ENCODE data around the gene PADI3. TPM values are rescaled to one million over a fixed set of nuclear protein-coding genes. Genes with fewer than 3 reads are reported as not detected.

Gene PADI3
- total and polyA plus RNA-seq, 4 experiments from 2014 or later, result not detected

DNA sequence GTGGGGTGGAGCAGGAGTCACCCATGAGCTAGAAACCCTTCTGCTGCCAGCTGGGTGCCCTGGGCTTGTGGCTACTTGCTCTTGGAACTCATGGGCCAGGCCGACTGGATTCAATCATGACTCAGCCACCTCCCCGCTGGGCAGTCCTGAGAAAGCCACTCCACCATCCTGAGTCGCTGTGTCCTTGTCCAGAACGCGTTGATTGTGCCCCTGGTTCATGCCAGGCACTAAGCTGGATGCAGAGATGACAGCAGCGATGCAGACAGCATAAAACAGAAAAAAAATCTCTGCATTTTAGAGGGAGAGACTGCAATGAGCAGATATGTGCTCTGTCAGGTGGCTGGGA lies 33.4 kb upstream of the PADI3 start:
- no peak overlapping the region for H3K4me3 Mint-ChIP-seq
- ChIA-PET POLR2A (ENCODE audit: partially characterized antibody) (no interaction called here), CTCF (ENCODE audit: partially characterized antibody) (no interaction called here)
- no peak overlapping the region for H3K27ac Mint-ChIP-seq
- Histone ChIP-seq H3K36me3 (ENCODE audit: insufficient read depth, low read length) (no peaks in the 10 kb centered on the region), H3K27ac (ENCODE audit: low read depth, low read length) (no peak overlapping the region), H3K4me1 (ENCODE audit: insufficient read depth, low read length) (peaks cover 29% of the 10 kb centered on the region), H3K9me3 (ENCODE audit: control insufficient read depth in 1 of 2, low read length in 2 of 2) (no peaks in the 10 kb centered on the region), H3K27me3 (ENCODE audit: insufficient read depth, low read length) (peaks cover 9% of the 10 kb centered on the region), H3K4me3 (ENCODE audit: low read length in 2 of 2) (no peak overlapping the region)
- H3K9me3 Mint-ChIP-seq, result no peaks in the 10 kb centered on the region
- intact Hi-C loops (cut with micrococcal nuclease), result no loop called here
- peaks cover 14 to 40% (median 27%) of the 10 kb centered on the region in 4 donors for H3K4me1 Mint-ChIP-seq
- peaks cover 16 to 33% of the 10 kb centered on the region in 2 donors for H3K27me3 Mint-ChIP-seq
- no peaks in the 10 kb centered on the region for H3K36me3 Mint-ChIP-seq
- DNase-seq, result no peak

DNA sequence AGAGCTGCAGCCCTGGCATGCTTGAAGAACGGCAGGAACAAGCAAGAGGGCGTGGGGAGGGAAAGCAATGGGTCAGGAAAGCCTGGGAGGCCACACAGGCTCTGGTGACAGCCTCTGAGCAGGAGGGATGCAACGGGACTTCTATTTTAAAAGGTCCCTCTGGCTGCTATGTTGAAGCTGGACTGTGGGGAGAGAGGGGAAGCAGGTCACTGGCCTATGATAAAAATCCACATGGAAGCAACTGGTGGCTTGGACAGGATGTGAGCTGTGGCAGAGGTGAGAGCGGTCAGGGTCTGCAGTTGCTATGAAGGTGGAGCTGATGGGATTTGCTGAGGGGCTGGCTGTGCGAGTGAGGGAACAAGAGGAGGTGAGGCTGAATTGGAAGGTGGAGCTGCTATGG lies 32.8 kb upstream of the PADI3 start:
- Mint-ChIP-seq H3K9me3 (no peaks in the 10 kb centered on the region), H3K4me3 (no peak overlapping the region), H3K36me3 (no peaks in the 10 kb centered on the region), H3K27ac (peak overlapping the region in 1 of 7 donors; percentile 7), H3K4me1 (peaks cover 14 to 35% (median 24%) of the 10 kb centered on the region in 4 donors), H3K27me3 (peaks cover 16 to 33% of the 10 kb centered on the region in 2 donors)
- CTCF ChIA-PET (ENCODE audit: partially characterized antibody), result no interaction called here
- no peak for DNase-seq
- POLR2A ChIA-PET (ENCODE audit: partially characterized antibody), result no interaction called here
- H3K36me3 ChIP-seq (ENCODE audit: insufficient read depth, low read length), result no peaks in the 10 kb centered on the region
- no peak overlapping the region for H3K4me3 ChIP-seq (ENCODE audit: low read length in 2 of 2)
- H3K9me3 ChIP-seq (ENCODE audit: control insufficient read depth in 1 of 2, low read length in 2 of 2), result no peaks in the 10 kb centered on the region
- no peak overlapping the region for H3K27ac ChIP-seq (ENCODE audit: low read depth, low read length)
- intact Hi-C loops (cut with micrococcal nuclease), result no loop called here
- peaks cover 25% of the 10 kb centered on the region for H3K4me1 ChIP-seq (ENCODE audit: insufficient read depth, low read length)
- peaks cover 9% of the 10 kb centered on the region for H3K27me3 ChIP-seq (ENCODE audit: insufficient read depth, low read length)

DNA sequence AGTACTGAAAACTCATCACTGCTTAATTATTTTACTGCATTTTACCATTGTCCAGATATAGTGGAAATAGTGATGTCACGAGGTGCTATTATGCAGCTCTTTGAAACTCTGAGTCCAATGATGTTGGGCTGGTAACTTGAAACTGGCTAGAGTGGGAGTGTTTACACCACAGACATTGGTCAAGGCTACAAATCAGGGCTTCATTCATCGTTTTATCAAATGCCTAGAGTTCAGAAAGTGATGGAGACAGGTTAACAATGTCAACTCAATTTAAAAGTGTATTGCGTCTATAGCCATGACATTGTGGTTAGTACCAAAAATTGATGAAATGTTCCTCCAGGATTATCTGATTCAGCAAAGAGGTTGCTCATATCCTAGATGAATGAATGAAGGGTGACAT lies 31.3 kb upstream of the PADI3 start:
- DNase-seq, result no peak
- Mint-ChIP-seq H3K9me3 (no peaks in the 10 kb centered on the region), H3K36me3 (no peaks in the 10 kb centered on the region), H3K4me3 (no peak overlapping the region), H3K27ac (no peak overlapping the region), H3K4me1 (peaks cover 9 to 20% (median 15%) of the 10 kb centered on the region in 4 donors), H3K27me3 (peaks cover 16 to 31% of the 10 kb centered on the region in 2 donors)
- ChIA-PET POLR2A (ENCODE audit: partially characterized antibody) (no interaction called here), CTCF (ENCODE audit: partially characterized antibody) (no interaction called here)
- intact Hi-C loops (cut with micrococcal nuclease), result no loop called here
- no peaks in the 10 kb centered on the region for H3K36me3 ChIP-seq (ENCODE audit: insufficient read depth, low read length)
- H3K27ac ChIP-seq (ENCODE audit: low read depth, low read length), result no peak overlapping the region
- peaks cover 12% of the 10 kb centered on the region for H3K4me1 ChIP-seq (ENCODE audit: insufficient read depth, low read length)
- peaks cover 5% of the 10 kb centered on the region for H3K27me3 ChIP-seq (ENCODE audit: insufficient read depth, low read length)
- no peaks in the 10 kb centered on the region for H3K9me3 ChIP-seq (ENCODE audit: control insufficient read depth in 1 of 2, low read length in 2 of 2)
- no peak overlapping the region for H3K4me3 ChIP-seq (ENCODE audit: low read length in 2 of 2)

DNA sequence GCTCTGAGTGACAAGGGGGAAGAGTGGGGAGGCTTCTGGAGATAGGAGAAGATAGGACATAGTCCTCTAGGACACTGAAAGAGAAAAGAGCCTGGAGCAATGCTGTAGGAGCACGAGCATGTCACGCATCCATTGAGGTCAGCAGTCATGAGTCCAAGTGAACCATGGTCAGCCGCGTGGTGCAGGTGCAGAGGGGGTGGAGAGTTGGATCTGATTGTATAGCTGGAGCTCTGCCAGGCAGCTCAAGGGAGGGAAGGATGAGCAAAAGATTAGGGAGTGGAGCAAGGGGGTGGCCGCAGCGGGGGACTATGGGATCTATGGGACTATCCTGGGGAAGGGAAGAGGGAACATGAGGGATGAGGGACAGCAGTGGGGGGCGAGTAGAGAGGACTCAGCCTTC lies 30.0 kb upstream of the PADI3 start:
- ChIA-PET POLR2A (ENCODE audit: partially characterized antibody) (no interaction called here), CTCF (ENCODE audit: partially characterized antibody) (no interaction called here)
- no peaks in the 10 kb centered on the region for H3K9me3 Mint-ChIP-seq
- H3K36me3 Mint-ChIP-seq, result no peaks in the 10 kb centered on the region
- peaks cover 8 to 19% of the 10 kb centered on the region in 2 donors for H3K27me3 Mint-ChIP-seq
- intact Hi-C loops (cut with micrococcal nuclease), result no loop called here
- Histone ChIP-seq H3K27me3 (ENCODE audit: insufficient read depth, low read length) (peaks cover 4% of the 10 kb centered on the region), H3K4me3 (ENCODE audit: low read length in 2 of 2) (no peak overlapping the region), H3K4me1 (ENCODE audit: insufficient read depth, low read length) (no peaks in the 10 kb centered on the region), H3K36me3 (ENCODE audit: insufficient read depth, low read length) (no peaks in the 10 kb centered on the region), H3K9me3 (ENCODE audit: control insufficient read depth in 1 of 2, low read length in 2 of 2) (no peaks in the 10 kb centered on the region), H3K27ac (ENCODE audit: low read depth, low read length) (no peak overlapping the region)
- no peak for DNase-seq
- H3K4me1 Mint-ChIP-seq, result peaks cover 0 to 6% (median 2%) of the 10 kb centered on the region in 4 donors
- no peak overlapping the region for H3K4me3 Mint-ChIP-seq
- H3K27ac Mint-ChIP-seq, result no peak overlapping the region

DNA sequence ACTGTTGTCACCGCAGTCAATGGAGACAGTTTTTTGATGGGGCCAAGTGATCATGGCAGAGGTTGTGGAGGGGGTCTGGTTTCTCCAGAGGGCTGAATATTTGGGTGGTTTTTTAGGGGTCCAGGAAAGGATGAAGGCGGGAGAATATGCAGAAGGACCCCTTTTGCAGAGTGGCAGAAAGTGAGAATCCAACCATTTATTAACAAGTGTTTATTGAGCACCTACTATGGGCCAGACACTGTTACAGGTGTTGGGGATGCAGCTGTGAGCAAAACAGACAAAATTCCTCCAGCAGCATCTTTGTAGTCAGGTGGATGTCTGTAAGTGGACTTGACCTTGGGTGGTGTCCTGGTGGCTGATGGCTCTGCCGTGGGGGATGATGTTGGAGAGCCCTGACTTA lies 28.6 kb upstream of the PADI3 start:
- Histone ChIP-seq H3K27me3 (ENCODE audit: insufficient read depth, low read length) (no peaks in the 10 kb centered on the region), H3K4me1 (ENCODE audit: insufficient read depth, low read length) (no peaks in the 10 kb centered on the region), H3K36me3 (ENCODE audit: insufficient read depth, low read length) (no peaks in the 10 kb centered on the region), H3K4me3 (ENCODE audit: low read length in 2 of 2) (no peak overlapping the region), H3K9me3 (ENCODE audit: control insufficient read depth in 1 of 2, low read length in 2 of 2) (no peaks in the 10 kb centered on the region), H3K27ac (ENCODE audit: low read depth, low read length) (no peak overlapping the region)
- ChIA-PET POLR2A (ENCODE audit: partially characterized antibody) (no interaction called here), CTCF (ENCODE audit: partially characterized antibody) (no interaction called here)
- intact Hi-C loops (cut with micrococcal nuclease), result no loop called here
- no peak for DNase-seq
- H3K27ac Mint-ChIP-seq, result no peak overlapping the region
- no peaks in the 10 kb centered on the region for H3K4me1 Mint-ChIP-seq
- no peak overlapping the region for H3K4me3 Mint-ChIP-seq
- no peaks in the 10 kb centered on the region for H3K36me3 Mint-ChIP-seq
- no peaks in the 10 kb centered on the region for H3K9me3 Mint-ChIP-seq
- H3K27me3 Mint-ChIP-seq, result peaks cover 5 to 12% of the 10 kb centered on the region in 2 donors

DNA sequence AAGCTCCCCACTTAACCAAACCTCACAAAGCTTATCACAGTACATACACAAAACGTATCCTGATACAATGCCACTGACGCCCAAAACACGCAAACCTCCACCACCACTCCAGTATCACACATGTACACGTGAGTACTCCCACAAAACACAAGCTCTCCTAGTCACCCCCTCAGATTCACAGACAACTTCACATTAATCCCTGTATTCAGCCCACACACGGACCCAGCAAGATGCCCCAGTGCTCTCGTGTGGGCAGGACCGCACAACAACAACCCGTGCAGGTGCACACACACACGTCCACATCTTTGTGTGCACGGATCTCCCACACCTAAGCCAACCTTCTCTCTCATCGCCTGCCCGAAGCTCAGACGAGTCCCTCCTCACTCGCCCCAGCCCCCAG lies 26.3 kb upstream of the PADI3 start:
- no peaks in the 10 kb centered on the region for H3K27me3 ChIP-seq (ENCODE audit: insufficient read depth, low read length)

DNA sequence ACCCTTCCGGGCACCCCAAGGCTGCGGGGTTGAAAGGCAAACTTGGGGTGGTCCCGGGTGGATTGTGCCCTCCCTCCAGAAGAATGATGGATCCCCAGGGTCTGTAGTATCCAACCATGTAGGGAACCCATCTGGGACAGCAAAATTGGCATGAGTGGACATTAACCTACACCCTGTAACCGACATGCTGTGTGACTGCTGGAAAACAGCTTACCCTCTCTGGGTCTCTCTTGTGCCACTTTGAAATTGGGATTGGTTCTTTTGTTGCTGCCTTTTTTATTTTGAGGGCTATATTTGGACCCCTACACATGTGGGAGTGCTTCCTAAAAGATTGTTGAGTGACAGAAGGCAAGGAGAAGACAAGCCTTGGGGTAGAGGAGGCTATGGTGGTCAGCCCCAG lies 24.5 kb upstream of the PADI3 start:
- Mint-ChIP-seq H3K27me3 (peaks cover 1 to 2% of the 10 kb centered on the region in 2 donors), H3K4me3 (no peak overlapping the region), H3K36me3 (no peaks in the 10 kb centered on the region), H3K9me3 (no peaks in the 10 kb centered on the region), H3K27ac (no peak overlapping the region), H3K4me1 (no peaks in the 10 kb centered on the region)
- Histone ChIP-seq H3K4me3 (ENCODE audit: low read length in 2 of 2) (no peak overlapping the region), H3K27ac (ENCODE audit: low read depth, low read length) (no peak overlapping the region), H3K36me3 (ENCODE audit: insufficient read depth, low read length) (no peaks in the 10 kb centered on the region), H3K4me1 (ENCODE audit: insufficient read depth, low read length) (no peaks in the 10 kb centered on the region), H3K27me3 (ENCODE audit: insufficient read depth, low read length) (no peaks in the 10 kb centered on the region), H3K9me3 (ENCODE audit: control insufficient read depth in 1 of 2, low read length in 2 of 2) (no peaks in the 10 kb centered on the region)
- POLR2A ChIA-PET (ENCODE audit: partially characterized antibody), result no interaction called here
- intact Hi-C loops (cut with micrococcal nuclease), result no loop called here
- DNase-seq, result no peak
- CTCF ChIA-PET (ENCODE audit: partially characterized antibody), result no interaction called here

More for the DNA sequence above, 26.3 kb upstream of the PADI3 start:
- H3K36me3 ChIP-seq (ENCODE audit: insufficient read depth, low read length), result no peaks in the 10 kb centered on the region
- DNase-seq, result no peak
- peaks cover 1 to 2% of the 10 kb centered on the region in 2 donors for H3K27me3 Mint-ChIP-seq
- H3K9me3 ChIP-seq (ENCODE audit: control insufficient read depth in 1 of 2, low read length in 2 of 2), result no peaks in the 10 kb centered on the region
- peak overlapping the region in 1 of 8 donors; percentile 17 for H3K4me3 Mint-ChIP-seq
- no peak overlapping the region for H3K4me3 ChIP-seq (ENCODE audit: low read length in 2 of 2)
- H3K27ac ChIP-seq (ENCODE audit: low read depth, low read length), result no peak overlapping the region
- H3K27ac Mint-ChIP-seq, result no peak overlapping the region
- CTCF ChIA-PET (ENCODE audit: partially characterized antibody), result interaction anchor here (0.8 kb wide), 1 partner anchor 15 kb away, joined by 3 read pairs; no protein-coding TSS in a partner anchor
- H3K4me1 ChIP-seq (ENCODE audit: insufficient read depth, low read length), result no peaks in the 10 kb centered on the region
- POLR2A ChIA-PET (ENCODE audit: partially characterized antibody), result no interaction called here
- H3K9me3 Mint-ChIP-seq, result no peaks in the 10 kb centered on the region
- no peaks in the 10 kb centered on the region for H3K4me1 Mint-ChIP-seq
- intact Hi-C loops (cut with micrococcal nuclease), result no loop called here
- H3K36me3 Mint-ChIP-seq, result no peaks in the 10 kb centered on the region

DNA sequence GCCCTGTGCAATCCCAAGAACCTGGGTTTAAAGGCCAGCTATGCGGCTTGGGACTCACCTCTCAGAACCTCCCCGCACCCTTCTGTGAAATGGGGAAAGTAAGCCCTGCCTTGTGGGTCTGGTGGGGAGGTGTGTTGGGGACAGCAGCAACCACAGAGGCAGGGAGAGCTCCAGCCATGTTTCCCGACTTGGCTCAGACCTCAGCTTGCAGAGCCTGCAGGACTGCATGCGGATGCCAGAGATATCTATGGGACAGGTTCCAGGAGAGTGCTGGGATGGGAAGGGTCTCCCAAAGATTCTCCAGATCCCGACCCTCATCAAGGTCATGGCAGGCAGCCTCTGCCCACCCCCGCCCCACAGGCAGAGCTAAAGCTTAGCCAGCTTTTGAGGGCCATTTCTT lies 23.8 kb upstream of the PADI3 start:
- H3K36me3 ChIP-seq (ENCODE audit: insufficient read depth, low read length), result no peaks in the 10 kb centered on the region
- Mint-ChIP-seq H3K4me3 (no peak overlapping the region), H3K9me3 (no peaks in the 10 kb centered on the region), H3K27ac (no peak overlapping the region), H3K36me3 (no peaks in the 10 kb centered on the region), H3K27me3 (peaks cover 1 to 2% of the 10 kb centered on the region in 2 donors), H3K4me1 (no peaks in the 10 kb centered on the region)
- no peak for DNase-seq
- H3K27ac ChIP-seq (ENCODE audit: low read depth, low read length), result no peak overlapping the region
- intact Hi-C loops (cut with micrococcal nuclease), result no loop called here
- no peaks in the 10 kb centered on the region for H3K4me1 ChIP-seq (ENCODE audit: insufficient read depth, low read length)
- H3K27me3 ChIP-seq (ENCODE audit: insufficient read depth, low read length), result no peaks in the 10 kb centered on the region
- H3K9me3 ChIP-seq (ENCODE audit: control insufficient read depth in 1 of 2, low read length in 2 of 2), result no peaks in the 10 kb centered on the region
- ChIA-PET CTCF (ENCODE audit: partially characterized antibody) (no interaction called here), POLR2A (ENCODE audit: partially characterized antibody) (no interaction called here)
- no peak overlapping the region for H3K4me3 ChIP-seq (ENCODE audit: low read length in 2 of 2)
